NCI-H2227 treated with DMSO at 0.1 percent for 48 hours (cell line): Measurements from ENCODE around the gene TLE3.

ENCODE experiments used
- DNase-seq: peaks from one replicate; lab custom pipeline; 2025; lab: John Stamatoyannopoulos, UW

TLE3 gene

DNA sequence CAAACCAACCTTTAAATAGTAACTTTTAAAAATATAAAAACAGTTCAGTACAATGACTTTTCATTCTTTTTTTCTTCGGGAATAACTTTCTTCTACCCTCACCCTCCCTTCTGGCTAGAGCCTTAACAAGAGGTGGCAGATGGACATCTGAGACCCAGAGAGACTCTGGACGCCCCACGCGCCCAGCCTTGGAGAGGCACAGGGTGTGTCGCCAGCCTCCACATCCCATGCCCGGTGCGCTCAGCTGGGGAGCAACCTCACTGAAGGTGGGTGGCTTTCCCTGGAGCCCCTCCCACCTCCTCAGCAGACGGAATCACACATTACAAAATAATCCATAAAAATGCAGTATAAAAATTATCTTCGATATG is 49.5 kb downstream of the TLE3 start:
- DNase-seq = no peak

DNA sequence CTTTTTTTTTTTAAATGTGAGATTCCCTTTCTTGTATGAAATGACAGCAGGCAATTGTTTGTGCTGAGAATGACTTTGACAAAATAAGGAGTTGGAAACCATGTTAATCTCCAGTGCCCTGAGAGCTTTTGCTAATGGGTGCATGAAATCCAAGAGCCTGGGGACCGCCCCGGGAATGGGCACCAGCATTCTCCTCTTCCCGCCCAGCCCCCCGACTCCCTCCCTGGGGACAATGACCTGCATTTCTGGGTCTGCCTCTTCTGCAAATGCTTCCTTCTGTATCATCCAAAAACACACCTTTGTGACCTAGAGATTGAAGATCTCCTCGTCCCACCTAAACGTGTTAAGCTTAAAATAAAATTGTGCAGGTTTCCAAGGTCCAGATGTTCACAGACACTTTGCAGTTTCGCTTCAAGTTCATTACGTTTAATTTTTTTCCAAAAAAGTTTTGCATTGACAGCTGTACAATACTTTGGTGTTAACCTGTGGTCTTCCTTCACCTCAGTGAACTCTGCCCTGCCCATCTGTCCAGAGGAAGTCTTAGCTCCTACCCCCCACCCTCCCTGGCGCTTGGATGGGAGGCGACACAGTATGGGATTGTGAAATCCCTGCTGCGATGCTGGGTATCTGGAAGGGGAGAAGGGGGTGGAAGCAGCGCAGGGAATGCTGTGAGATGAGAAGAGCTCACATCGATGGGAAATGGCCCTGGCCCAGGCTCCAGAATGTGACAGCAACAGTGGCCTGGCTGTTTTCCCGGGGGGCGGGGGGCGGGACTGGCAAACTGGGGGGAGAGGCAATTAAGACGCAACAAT is 50.1 kb downstream of the TLE3 start:
- no peak for DNase-seq

- DNase-seq = no peak
These were observed 50.9 kb downstream of the TLE3 start for GRCh38 chr15:70046679-70047369.

DNA sequence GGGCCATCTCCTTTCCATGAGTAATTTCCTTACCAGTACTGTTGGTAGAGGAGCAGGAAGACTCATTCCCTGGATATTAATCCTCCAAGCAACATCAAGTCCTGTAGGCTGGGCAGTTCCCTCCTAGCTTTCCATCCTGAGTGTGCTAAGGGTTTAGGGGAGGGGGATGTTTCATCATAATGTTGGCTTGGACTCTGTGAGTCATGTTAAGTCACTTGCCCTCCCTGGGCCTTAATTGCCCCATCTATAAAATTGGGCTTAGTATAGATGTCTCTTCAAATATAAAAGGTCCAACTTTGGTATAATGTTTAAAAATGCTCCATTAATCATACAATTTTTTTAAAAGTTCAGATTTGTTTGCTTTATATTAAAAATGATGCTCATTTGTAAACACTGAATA is 52.7 kb downstream of the TLE3 start:
- DNase-seq = no peak

DNA sequence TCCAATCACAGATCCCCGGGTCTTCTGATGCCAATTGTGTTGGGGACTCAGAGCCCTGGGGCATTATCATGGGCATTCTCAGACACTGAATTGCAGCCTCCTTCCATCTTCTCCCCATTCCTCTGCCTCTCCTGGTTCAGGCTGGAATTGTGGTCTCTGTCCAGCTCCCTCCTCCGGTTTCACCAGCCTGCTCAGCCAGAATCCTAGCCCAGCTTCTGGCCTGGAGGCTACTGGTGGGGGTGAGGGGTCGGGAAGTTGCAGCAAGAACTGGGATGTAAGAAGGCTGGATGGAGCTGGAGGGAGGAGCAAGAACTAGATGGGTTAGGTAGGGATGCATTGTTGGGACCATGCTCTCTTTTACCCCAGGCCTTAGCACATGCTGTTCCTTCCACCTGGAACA is 53.5 kb downstream of the TLE3 start:
- DNase-seq = no peak

GRCh38 chr15:70043590-70043989 is 54.1 kb downstream of the TLE3 start:
- DNase-seq = no peak

GRCh38 chr15:70042553-70043214 is 55.0 kb downstream of the TLE3 start:
- no peak for DNase-seq

GRCh38 chr15:70039917-70040316 is 57.8 kb downstream of the TLE3 start:
- DNase-seq = no peak

DNA sequence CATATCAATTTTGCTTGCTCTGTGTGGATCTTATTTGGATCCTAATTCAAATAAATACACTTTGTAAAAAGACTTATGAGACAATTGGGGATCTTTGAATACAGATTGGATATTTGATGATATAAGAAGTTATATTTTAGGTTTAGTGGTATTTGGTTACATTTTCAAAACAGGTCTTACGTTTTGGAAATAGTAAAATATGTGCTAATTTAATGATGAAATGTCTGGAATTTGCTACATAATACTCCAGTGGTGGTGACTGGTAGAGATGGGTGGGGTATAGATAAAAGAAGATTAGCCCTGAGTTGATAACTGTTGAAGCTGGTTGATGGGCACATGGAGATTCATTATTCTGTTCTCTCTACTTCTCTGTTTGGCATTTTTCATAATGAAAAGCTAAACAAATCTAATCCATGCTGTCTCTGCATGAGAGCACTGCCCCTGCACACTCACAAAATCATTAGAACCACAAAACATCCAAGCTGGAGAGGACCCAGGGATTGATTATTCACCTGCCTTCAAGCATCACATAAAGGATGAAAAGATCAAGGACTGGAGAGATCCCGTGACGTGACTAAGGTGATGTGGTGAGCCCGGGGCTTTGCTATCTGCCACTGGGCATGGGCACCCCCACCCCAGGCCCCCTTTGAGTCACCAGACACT is 58.9 kb downstream of the TLE3 start:
- DNase-seq = no peak

DNA sequence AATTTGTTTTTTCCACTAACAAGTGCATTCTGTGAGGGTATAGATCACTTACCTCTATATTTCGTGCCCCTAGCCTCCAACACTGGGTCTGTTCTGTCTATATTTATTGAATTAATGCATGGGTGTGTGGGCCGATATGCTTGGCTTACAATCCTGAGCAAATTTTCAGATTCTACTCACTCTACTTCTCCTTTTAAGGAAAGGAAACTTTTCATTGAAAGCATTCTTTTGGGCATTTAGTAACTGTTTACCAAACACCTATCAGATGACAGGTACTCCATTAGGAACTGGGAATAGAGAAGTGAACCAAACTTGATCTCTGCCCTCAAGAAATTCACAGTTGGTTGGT is 60.5 kb downstream of the TLE3 start:
- DNase-seq = no peak

GRCh38 chr15:70036585-70037291 is 61.0 kb downstream of the TLE3 start:
- no peak for DNase-seq

GRCh38 chr15:70035719-70036077 is 62.0 kb downstream of the TLE3 start:
- no peak for DNase-seq

GRCh38 chr15:70035051-70035718 is 62.5 kb downstream of the TLE3 start:
- DNase-seq = no peak

GRCh38 chr15:70034596-70034995 is 63.1 kb downstream of the TLE3 start:
- DNase-seq = no peak

GRCh38 chr15:70034141-70034540 is 63.6 kb downstream of the TLE3 start:
- DNase-seq = no peak

DNA sequence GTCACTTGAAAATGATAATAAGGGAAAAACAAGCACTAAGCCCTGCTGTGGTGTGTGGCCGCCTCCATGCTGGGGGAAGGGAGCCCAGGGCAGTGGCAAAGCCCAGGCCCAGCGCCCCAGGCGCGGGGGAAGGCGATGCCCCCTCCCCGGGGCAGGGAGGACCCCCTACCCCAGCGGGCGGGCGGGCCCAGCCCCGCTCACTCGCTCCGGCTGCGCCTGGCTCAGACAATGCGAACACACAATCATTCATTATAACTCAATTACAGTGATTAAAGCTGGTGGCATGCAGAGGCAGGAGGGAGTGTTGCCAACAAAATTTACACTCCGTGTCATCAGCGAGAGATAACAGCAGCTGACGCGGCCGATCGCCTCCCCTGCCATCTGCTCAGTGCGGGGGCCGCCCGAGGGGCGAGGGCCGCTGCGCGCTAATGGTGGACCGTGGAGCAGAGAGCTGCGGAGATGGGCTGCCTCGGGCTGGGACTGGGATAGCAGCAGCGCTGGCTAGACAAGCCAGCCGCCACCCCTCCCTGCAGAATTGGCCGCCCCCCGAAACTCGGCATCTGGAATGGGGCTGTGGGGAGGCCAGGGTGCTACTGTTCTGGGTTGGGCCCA is 64.1 kb downstream of the TLE3 start:
- peak; percentile 76 for DNase-seq

DNA sequence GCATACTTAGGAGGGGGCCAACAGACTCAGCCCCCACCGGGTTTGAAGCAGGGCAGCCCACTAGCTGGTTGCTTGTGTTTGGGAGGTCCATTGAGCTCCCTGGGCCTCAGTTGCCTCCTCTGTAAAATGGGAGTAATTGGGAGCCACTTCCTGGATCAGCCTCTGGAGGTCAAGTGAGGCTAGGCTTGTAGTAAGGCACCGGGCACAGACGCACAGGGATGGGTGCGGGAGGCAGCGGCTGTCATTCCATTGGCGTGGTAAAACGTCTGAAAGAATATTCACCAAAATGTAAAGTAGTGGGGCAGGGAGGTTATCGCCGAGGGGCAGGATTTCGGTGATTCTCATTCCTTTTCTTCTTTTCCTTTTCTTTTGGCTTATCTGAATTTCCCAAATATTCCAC is 64.6 kb downstream of the TLE3 start:
- DNase-seq = no peak

- DNase-seq = no peak
These were observed 65.2 kb downstream of the TLE3 start for GRCh38 chr15:70032509-70032908.

- no peak for DNase-seq
These were observed 66.0 kb downstream of the TLE3 start for GRCh38 chr15:70031713-70032112.

DNA sequence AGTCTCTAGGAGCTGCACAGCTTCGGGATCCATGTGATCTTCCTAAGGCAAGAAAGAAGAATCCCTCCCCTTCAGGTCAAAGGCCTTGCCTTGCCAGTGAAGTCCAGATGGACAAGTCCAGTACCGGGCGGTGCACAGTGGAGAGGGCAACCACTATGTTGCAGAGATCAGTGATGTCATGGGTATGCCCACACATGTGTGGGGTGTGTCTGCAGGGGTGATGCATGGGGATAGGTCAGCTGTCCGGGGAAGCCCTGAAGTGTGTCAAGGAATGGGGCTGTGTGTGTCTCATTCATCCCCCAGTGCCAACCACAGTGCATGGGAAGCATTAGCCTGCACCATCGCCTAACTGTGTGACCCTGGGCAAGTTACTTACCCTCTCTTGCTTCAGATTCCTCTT is 66.5 kb downstream of the TLE3 start:
- DNase-seq = no peak

GRCh38 chr15:70030851-70031250 is 66.9 kb downstream of the TLE3 start:
- DNase-seq = no peak
